Activated naive CD8-positive, alpha-beta T cell treated with anti-CD3 and anti-CD28 coated beads, Interleukin-2, amount 50 U/mL, for 24 hours (primary cell): Measurements from ENCODE around the gene C2CD5.
A peak's percentile ranks its signal among the peaks of the same experiment; 100 is the strongest.
"Not testable (repeated sequence)": the region's sequence is repeated elsewhere in the genome, so short reads cannot be mapped to it uniquely, and the experiment has no call there.

Experiments
- ATAC-seq: fragments of 150-1000 bp; cut with Tn5 transposase; one replicate; pipeline ENCODE4 v1.10.0; 2021
- DNase-seq: peaks from one replicate; pipeline ENCODE4 v3.0.0; 2021
- H3K27ac Mint-ChIP-seq: one replicate; pipeline ENCODE4 v1.8.0; 2021; ENCODE audit warnings: mild to moderate bottlenecking, mixed read lengths
- H3K27me3 Mint-ChIP-seq: one replicate; pipeline ENCODE4 v1.8.0; 2021; ENCODE audit warnings: mixed read lengths
- H3K36me3 Mint-ChIP-seq: one replicate; pipeline ENCODE4 v1.8.0; 2021; ENCODE audit warnings: low read depth, mixed read lengths
- H3K4me1 Mint-ChIP-seq: one replicate; pipeline ENCODE4 v1.8.0; 2021; ENCODE audit warnings: mixed read lengths
- H3K4me3 Mint-ChIP-seq: one replicate; pipeline ENCODE4 v1.8.0; 2021; ENCODE audit warnings: mild to moderate bottlenecking, moderate library complexity, mixed read lengths
- H3K9me3 Mint-ChIP-seq: one replicate; pipeline ENCODE4 v1.8.0; 2021; ENCODE audit warnings: mixed read lengths

The C2CD5 gene

GRCh38 chr12:22526836-22527235 lies 17.5 kb downstream of the C2CD5 start:
- H3K4me1 Mint-ChIP-seq: peaks cover 3% of the 10 kb centered on the region
- ATAC-seq: no peak
- H3K27ac Mint-ChIP-seq: no peak overlapping the region
- H3K36me3 Mint-ChIP-seq: peaks cover 23% of the 10 kb centered on the region
- no peak for DNase-seq
- H3K4me3 Mint-ChIP-seq: no peak overlapping the region
- H3K27me3 Mint-ChIP-seq: no peaks in the 10 kb centered on the region
- no peaks in the 10 kb centered on the region for H3K9me3 Mint-ChIP-seq

GRCh38 chr12:22525426-22525825 lies 18.9 kb downstream of the C2CD5 start:
- ATAC-seq: no peak
- no peaks in the 10 kb centered on the region for H3K27me3 Mint-ChIP-seq
- no peak for DNase-seq
- H3K4me1 Mint-ChIP-seq: peaks cover 3% of the 10 kb centered on the region
- H3K4me3 Mint-ChIP-seq: no peak overlapping the region
- H3K36me3 Mint-ChIP-seq: peaks cover 16% of the 10 kb centered on the region
- H3K27ac Mint-ChIP-seq: no peak overlapping the region
- no peaks in the 10 kb centered on the region for H3K9me3 Mint-ChIP-seq

GRCh38 chr12:22518998-22519397 lies 25.3 kb downstream of the C2CD5 start:
- DNase-seq (no peak), ATAC-seq (no peak)
- Mint-ChIP-seq H3K27me3 (no peaks in the 10 kb centered on the region), H3K27ac (no peak overlapping the region), H3K9me3 (no peaks in the 10 kb centered on the region), H3K4me1 (no peaks in the 10 kb centered on the region), H3K36me3 (peaks cover 25% of the 10 kb centered on the region), H3K4me3 (no peak overlapping the region)

- H3K27me3 Mint-ChIP-seq: no peaks in the 10 kb centered on the region
- H3K27ac Mint-ChIP-seq: no peak overlapping the region
- DNase-seq (no peak), ATAC-seq (no peak)
- H3K4me1 Mint-ChIP-seq: no peaks in the 10 kb centered on the region
- H3K4me3 Mint-ChIP-seq: no peak overlapping the region
- no peaks in the 10 kb centered on the region for H3K9me3 Mint-ChIP-seq
- peaks cover 26% of the 10 kb centered on the region for H3K36me3 Mint-ChIP-seq
These were observed 26.2 kb downstream of the C2CD5 start for GRCh38 chr12:22518060-22518719.

- Mint-ChIP-seq H3K4me3 (no peak overlapping the region), H3K27me3 (no peaks in the 10 kb centered on the region), H3K36me3 (peaks cover 20% of the 10 kb centered on the region), H3K27ac (no peak overlapping the region), H3K9me3 (no peaks in the 10 kb centered on the region), H3K4me1 (no peaks in the 10 kb centered on the region)
- no peak for ATAC-seq
- DNase-seq: no peak
These were observed 29.5 kb downstream of the C2CD5 start for GRCh38 chr12:22514875-22515274.

- H3K27me3 Mint-ChIP-seq: no peaks in the 10 kb centered on the region
- no peaks in the 10 kb centered on the region for H3K9me3 Mint-ChIP-seq
- ATAC-seq: no peak
- no peak for DNase-seq
- H3K27ac Mint-ChIP-seq: no peak overlapping the region
- H3K4me1 Mint-ChIP-seq: no peaks in the 10 kb centered on the region
- H3K4me3 Mint-ChIP-seq: no peak overlapping the region
- peaks cover 17% of the 10 kb centered on the region for H3K36me3 Mint-ChIP-seq
These were observed 38.5 kb downstream of the C2CD5 start for GRCh38 chr12:22505826-22506225.

- H3K27ac Mint-ChIP-seq: no peak overlapping the region
- no peaks in the 10 kb centered on the region for H3K4me1 Mint-ChIP-seq
- DNase-seq (no peak), ATAC-seq (no peak)
- no peak overlapping the region for H3K4me3 Mint-ChIP-seq
- H3K9me3 Mint-ChIP-seq: no peaks in the 10 kb centered on the region
- peaks cover 20% of the 10 kb centered on the region for H3K36me3 Mint-ChIP-seq
- no peaks in the 10 kb centered on the region for H3K27me3 Mint-ChIP-seq
These were observed 44.2 kb downstream of the C2CD5 start for GRCh38 chr12:22500100-22500499.

GRCh38 chr12:22499445-22499844 lies 44.9 kb downstream of the C2CD5 start:
- no peak overlapping the region for H3K27ac Mint-ChIP-seq
- no peak for DNase-seq
- no peaks in the 10 kb centered on the region for H3K9me3 Mint-ChIP-seq
- H3K36me3 Mint-ChIP-seq: peaks cover 19% of the 10 kb centered on the region
- no peak for ATAC-seq
- H3K4me3 Mint-ChIP-seq: no peak overlapping the region
- no peaks in the 10 kb centered on the region for H3K27me3 Mint-ChIP-seq
- no peaks in the 10 kb centered on the region for H3K4me1 Mint-ChIP-seq

GRCh38 chr12:22494319-22494718 lies 50.0 kb downstream of the C2CD5 start:
- Mint-ChIP-seq H3K4me3 (no peak overlapping the region), H3K9me3 (no peaks in the 10 kb centered on the region), H3K4me1 (no peaks in the 10 kb centered on the region), H3K27ac (no peak overlapping the region), H3K36me3 (peaks cover 21% of the 10 kb centered on the region), H3K27me3 (no peaks in the 10 kb centered on the region)
- no peak for ATAC-seq
- no peak for DNase-seq

GRCh38 chr12:22491034-22491433 lies 53.3 kb downstream of the C2CD5 start:
- Mint-ChIP-seq H3K9me3 (no peaks in the 10 kb centered on the region), H3K4me1 (no peaks in the 10 kb centered on the region), H3K4me3 (no peak overlapping the region), H3K27ac (no peak overlapping the region), H3K27me3 (no peaks in the 10 kb centered on the region), H3K36me3 (peaks cover 29% of the 10 kb centered on the region)
- ATAC-seq (no peak), DNase-seq (no peak)

GRCh38 chr12:22488478-22488877 lies 55.9 kb downstream of the C2CD5 start:
- Mint-ChIP-seq H3K36me3 (peaks cover 40% of the 10 kb centered on the region), H3K27ac (no peak overlapping the region), H3K27me3 (no peaks in the 10 kb centered on the region), H3K9me3 (no peaks in the 10 kb centered on the region), H3K4me1 (no peaks in the 10 kb centered on the region), H3K4me3 (no peak overlapping the region)
- DNase-seq (no peak), ATAC-seq (no peak)

GRCh38 chr12:22487683-22488082 lies 56.7 kb downstream of the C2CD5 start:
- H3K9me3 Mint-ChIP-seq, DNase-seq, H3K27ac Mint-ChIP-seq, ATAC-seq, H3K27me3 Mint-ChIP-seq, H3K4me3 Mint-ChIP-seq, H3K4me1 Mint-ChIP-seq: not testable (repeated sequence)
- H3K36me3 Mint-ChIP-seq: peaks cover 41% of the 10 kb centered on the region

GRCh38 chr12:22481547-22482104 lies 62.7 kb downstream of the C2CD5 start:
- Mint-ChIP-seq H3K36me3 (peaks cover 29% of the 10 kb centered on the region), H3K4me1 (peaks cover 3% of the 10 kb centered on the region), H3K27me3 (no peaks in the 10 kb centered on the region), H3K27ac (no peak overlapping the region), H3K9me3 (no peaks in the 10 kb centered on the region), H3K4me3 (no peak overlapping the region)
- DNase-seq (no peak), ATAC-seq (no peak)

GRCh38 chr12:22480814-22481213 lies 63.5 kb downstream of the C2CD5 start:
- not testable (repeated sequence) for H3K27me3 Mint-ChIP-seq, H3K9me3 Mint-ChIP-seq, ATAC-seq, H3K27ac Mint-ChIP-seq, DNase-seq, H3K4me3 Mint-ChIP-seq, H3K4me1 Mint-ChIP-seq
- peaks cover 32% of the 10 kb centered on the region for H3K36me3 Mint-ChIP-seq

GRCh38 chr12:22480016-22480415 lies 64.3 kb downstream of the C2CD5 start:
- no peak for ATAC-seq
- H3K4me1 Mint-ChIP-seq: peaks cover 3% of the 10 kb centered on the region
- no peak overlapping the region for H3K27ac Mint-ChIP-seq
- H3K27me3 Mint-ChIP-seq: no peaks in the 10 kb centered on the region
- H3K9me3 Mint-ChIP-seq: no peaks in the 10 kb centered on the region
- no peak overlapping the region for H3K4me3 Mint-ChIP-seq
- H3K36me3 Mint-ChIP-seq: peaks cover 32% of the 10 kb centered on the region
- DNase-seq: no peak

- no peaks in the 10 kb centered on the region for H3K9me3 Mint-ChIP-seq
- H3K36me3 Mint-ChIP-seq: peaks cover 27% of the 10 kb centered on the region
- DNase-seq (no peak), ATAC-seq (no peak)
- H3K4me3 Mint-ChIP-seq: no peak overlapping the region
- H3K27me3 Mint-ChIP-seq: no peaks in the 10 kb centered on the region
- H3K4me1 Mint-ChIP-seq: peaks cover 14% of the 10 kb centered on the region
- H3K27ac Mint-ChIP-seq: peak overlapping the region; percentile 50
These were observed 66.5 kb downstream of the C2CD5 start for GRCh38 chr12:22477894-22478287.
